SK-N-SH (cell line): Measurements from ENCODE around the gene RBM17.

ENCODE experiments used
- EP300 ChIP-seq, 2 experiments: IDR thresholded peaks; 2 replicates each; pipeline versions ENCODE4 v1.4.0 to v1.6.1; 2012; ENCODE audit warnings: borderline replicate concordance in 1 of 2, low read depth in 1 of 2, low read length in 1 of 2
- FOXJ3 ChIP-seq: sonication (generic); formaldehyde crosslinking; IDR thresholded peaks from 2 replicates; pipeline ENCODE4 v1.5.1; 2020; ENCODE audit warnings: mild to moderate bottlenecking, missing genetic modification reagents
- FOXM1 ChIP-seq: IDR thresholded peaks from 2 replicates; pipeline ENCODE4 v1.4.0; 2012; ENCODE audit warnings: low read depth, mild to moderate bottlenecking
- JUND ChIP-seq: IDR thresholded peaks from 2 replicates; pipeline ENCODE4 v1.4.0; 2012
- MEF2A ChIP-seq: IDR thresholded peaks from 2 replicates; pipeline ENCODE4 v1.4.0; 2012; ENCODE audit warnings: low read depth, borderline replicate concordance
- POLR2AphosphoS5 ChIP-seq: IDR thresholded peaks from 2 replicates; pipeline ENCODE4 v1.6.1; 2012; ENCODE audit warnings: low read depth, low read length
- RAD21 ChIP-seq: IDR thresholded peaks from 2 replicates; pipeline ENCODE4 v1.6.1; 2012; ENCODE audit warnings: mild to moderate bottlenecking, low read length
- RFX5 ChIP-seq: IDR thresholded peaks from 2 replicates; pipeline ENCODE4 v1.6.1; 2012; ENCODE audit warnings: mild to moderate bottlenecking, improper control_type of control experiment, low read length
- SMC3 ChIP-seq: IDR thresholded peaks from 2 replicates; pipeline ENCODE4 v1.6.1; 2012; ENCODE audit warnings: low read depth, low read length, improper control_type of control experiment
- TAF1 ChIP-seq: IDR thresholded peaks from 2 replicates; pipeline ENCODE4 v1.6.1; 2012; ENCODE audit warnings: low read depth, mild to moderate bottlenecking, low read length, moderate library complexity, borderline replicate concordance
- TF ChIP-seq, protein P1 (sequence below): fragments of 200-600 bp; sonication (generic); IDR thresholded peaks from 2 replicates; pipeline ENCODE4 v1.6.1; 2017; ENCODE audit warnings: antibody characterized with exemption, mild to moderate bottlenecking, moderate library complexity
- TF ChIP-seq, protein P2 (sequence below): IDR thresholded peaks from 2 replicates; pipeline ENCODE4 v1.4.0; 2012; ENCODE audit warnings: low read depth, borderline replicate concordance

DNA sequence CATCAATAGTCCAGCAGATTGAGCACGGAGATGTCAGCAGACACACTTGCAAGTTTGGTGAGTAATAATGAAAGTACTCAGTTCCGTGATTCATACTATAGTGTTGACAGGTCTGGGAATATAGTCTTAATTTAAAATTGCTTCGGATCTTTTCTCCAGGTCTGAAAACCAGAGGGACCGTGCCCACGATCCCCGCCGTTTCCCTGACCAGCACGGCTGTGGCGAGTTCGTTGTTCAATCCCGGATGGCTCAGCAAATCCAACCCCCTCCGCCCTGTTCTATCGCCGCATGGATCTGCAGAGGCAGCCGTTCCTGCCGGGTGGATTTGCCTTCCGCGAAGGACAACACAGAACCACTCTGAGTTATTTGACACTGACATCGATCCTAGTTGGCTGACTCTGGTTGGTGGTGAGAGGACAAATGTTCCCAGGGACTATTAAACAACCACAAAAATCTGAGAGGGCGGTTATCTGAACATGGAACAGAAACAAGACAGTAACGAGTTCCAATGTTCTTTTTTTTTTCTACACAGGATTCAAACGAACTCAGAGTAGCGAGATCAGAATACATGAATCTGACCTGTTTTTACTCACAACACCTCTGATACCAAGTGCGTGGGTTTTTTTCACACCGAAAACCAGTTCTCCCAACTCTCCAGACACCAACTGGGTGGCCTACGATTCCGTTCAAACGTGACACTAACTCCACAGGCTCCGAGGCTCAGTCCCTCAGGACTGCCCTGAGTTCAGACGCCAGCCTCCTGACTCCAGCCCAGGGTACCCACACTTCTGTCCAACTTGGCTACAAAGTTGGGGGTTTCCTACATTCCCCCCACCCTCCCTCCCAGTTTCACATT, 52.7 kb downstream of the RBM17 start:
- TF ChIP-seq RAD21 (no peak), EP300 (IDR thresholded peaks at IDR 0.05; ENCODE audit: borderline replicate concordance in 1 of 2, low read depth in 1 of 2, low read length in 1 of 2) (peak in 1 of 2 experiments; percentile 56; a peak in 1 of 4 replicates), MEF2A (no peak), TAF1 (no peak), JUND (peak; percentile 83), SMC3 (no peak), POLR2AphosphoS5 (0 out of 2 replicates have a peak, but pooled peaks have one; percentile 16), FOXJ3 (CRISPR knock-in tag) (no peak), FOXM1 (no peak), RFX5 (no peak)
- TF ChIP-seq, protein P1, sequence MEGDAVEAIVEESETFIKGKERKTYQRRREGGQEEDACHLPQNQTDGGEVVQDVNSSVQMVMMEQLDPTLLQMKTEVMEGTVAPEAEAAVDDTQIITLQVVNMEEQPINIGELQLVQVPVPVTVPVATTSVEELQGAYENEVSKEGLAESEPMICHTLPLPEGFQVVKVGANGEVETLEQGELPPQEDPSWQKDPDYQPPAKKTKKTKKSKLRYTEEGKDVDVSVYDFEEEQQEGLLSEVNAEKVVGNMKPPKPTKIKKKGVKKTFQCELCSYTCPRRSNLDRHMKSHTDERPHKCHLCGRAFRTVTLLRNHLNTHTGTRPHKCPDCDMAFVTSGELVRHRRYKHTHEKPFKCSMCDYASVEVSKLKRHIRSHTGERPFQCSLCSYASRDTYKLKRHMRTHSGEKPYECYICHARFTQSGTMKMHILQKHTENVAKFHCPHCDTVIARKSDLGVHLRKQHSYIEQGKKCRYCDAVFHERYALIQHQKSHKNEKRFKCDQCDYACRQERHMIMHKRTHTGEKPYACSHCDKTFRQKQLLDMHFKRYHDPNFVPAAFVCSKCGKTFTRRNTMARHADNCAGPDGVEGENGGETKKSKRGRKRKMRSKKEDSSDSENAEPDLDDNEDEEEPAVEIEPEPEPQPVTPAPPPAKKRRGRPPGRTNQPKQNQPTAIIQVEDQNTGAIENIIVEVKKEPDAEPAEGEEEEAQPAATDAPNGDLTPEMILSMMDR = no peak
- TF ChIP-seq, protein P2, sequence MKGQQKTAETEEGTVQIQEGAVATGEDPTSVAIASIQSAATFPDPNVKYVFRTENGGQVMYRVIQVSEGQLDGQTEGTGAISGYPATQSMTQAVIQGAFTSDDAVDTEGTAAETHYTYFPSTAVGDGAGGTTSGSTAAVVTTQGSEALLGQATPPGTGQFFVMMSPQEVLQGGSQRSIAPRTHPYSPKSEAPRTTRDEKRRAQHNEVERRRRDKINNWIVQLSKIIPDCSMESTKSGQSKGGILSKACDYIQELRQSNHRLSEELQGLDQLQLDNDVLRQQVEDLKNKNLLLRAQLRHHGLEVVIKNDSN = no peak
